GM19099 (cell line): ENCODE data around the gene PRKN.

Source experiments
- POLR2A ChIP-seq: IDR thresholded peaks from 3 replicates; pipeline ENCODE4 v1.6.1; 2011; ENCODE audit warnings: low read depth; ENCODE audit not compliant: insufficient read length; ENCODE audit errors: extremely low read depth

Gene PRKN

DNA sequence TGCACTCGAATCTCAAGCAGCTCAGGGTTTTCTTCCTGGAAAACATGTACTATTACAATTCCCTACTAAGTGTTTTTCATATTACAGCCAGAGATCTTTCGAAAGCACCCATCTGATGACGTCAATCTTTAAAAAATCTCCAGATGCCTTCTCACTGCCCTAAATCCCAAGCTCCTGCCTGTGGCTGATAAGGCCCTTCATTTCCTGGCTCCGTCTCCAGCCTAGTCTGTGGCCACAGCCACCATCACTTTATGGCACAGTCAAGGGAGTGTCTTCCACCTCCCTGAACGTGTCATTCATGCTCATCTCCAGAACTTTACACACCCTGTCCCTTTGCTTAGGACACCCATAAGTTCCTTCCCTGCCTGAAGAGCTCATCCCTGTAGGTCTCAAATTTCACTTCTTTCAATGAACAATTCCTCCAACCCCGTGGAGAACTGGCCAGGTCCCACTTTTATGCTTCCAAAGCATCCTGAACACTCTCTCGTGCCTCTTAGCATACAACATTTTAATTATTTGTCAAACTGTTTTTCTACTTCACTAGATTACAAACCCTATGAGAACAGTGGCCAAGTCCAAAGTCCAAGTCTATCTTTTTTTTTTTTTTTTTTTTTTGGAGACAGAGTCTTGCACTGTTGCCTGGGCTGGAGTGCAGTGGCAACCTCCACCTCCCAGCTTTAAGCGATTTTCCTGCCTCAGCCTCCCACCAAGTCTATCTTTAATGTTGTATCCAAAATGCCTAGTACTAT lies 1347.6 kb downstream of the PRKN start:
- no peak for TF ChIP-seq POLR2A

DNA sequence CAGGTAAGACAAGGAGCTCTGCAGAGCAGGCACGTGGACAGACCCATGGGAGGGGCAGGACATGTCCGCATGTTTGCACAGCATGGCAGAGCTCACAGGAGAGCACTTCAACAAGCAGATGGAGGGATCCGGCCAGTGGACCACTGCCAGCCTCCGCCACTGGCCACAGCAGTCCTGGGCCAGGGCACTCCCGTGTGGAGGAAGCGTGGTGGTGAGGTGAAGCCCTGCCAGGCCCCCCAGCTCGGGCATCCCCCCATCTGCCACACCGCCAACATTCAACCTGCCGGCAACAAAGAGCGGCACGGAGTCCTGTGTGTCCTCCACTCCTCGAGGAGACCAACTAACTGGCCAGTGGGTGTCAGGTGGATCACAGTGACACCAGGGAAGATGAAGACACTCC lies 1349.5 kb downstream of the PRKN start:
- no peak for TF ChIP-seq POLR2A

DNA sequence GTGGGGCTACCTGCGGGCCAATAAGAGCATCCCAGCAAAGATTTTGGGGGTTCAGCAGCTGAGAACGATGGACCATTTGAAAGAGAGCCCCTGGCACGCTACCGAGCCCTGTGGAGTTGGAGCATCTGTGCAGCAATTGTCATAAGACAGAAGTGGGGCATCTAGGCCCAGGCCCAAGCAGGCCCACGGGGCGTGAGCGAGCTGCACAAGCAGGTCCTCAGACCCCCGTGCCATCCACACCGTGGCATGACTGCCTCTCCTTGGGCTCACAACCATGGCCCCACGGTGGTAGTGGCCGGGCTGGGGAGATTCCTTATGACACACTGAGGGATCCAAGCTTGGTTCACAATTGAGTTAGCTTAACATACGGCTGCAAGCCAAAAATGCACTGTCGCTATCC lies 1350.5 kb downstream of the PRKN start:
- TF ChIP-seq POLR2A: no peak

DNA sequence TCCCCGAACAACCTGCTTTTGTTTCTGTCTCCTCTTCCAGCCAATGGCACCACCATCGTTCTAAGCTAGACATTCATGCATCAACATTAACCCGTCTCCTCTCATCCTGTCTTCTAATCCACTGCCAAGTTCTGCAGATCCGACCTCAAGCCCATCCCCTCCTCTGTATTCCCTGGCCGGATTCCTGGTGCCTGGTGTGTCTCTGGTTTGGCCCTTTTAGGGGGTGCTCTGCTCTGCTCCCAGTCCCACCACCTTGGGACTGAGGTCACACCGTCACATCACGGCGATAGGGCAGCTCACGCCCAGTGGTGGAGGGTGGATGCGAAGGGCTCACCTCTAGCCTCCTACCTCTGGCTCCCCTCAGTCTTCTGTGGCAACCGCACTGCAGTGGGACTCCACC lies 1351.2 kb downstream of the PRKN start:
- no peak for TF ChIP-seq POLR2A

DNA sequence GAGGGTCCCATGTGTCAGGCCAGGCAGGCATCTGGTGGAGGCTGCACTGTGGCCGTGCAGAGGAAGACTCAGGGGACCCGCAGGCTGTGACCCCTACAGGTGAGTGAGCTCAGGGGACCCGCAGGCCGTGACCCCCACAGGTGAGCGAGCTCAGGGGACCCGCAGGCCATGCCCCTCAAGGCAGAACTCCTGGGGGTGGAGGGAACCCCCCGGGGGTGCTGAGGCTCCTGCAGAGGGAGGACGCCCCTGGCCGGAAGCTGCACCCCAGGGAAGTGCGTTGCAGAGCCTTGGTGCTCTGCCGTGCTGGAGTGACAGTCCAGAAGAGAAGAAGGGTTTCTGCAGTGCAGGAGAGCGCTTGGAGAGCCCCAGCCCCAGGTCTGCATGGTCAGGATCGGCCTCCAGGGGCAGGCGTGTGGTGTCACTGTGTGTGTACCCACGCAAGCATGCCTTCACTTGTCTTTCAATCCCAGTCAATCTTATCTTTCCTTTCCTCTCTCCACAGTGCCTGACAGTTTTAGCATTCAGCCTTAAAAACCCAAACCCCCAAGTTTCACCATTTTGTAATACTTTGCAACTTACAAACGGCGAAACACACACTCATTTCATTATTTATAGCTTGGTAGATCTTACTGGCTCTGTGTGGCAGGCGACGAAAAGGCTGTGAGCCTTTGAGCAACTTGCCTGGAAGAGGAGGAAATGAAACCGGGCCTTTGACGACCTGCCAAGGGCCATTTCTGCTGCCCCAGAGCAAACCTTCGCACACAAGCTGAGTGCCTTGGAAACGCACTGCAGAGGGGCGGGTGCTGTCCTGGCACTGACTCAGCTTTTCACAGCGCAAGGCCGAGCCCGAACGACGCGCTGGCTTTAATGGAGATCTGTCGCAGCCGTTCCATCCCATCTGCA lies 1352.3 kb downstream of the PRKN start:
- no peak for TF ChIP-seq POLR2A

DNA sequence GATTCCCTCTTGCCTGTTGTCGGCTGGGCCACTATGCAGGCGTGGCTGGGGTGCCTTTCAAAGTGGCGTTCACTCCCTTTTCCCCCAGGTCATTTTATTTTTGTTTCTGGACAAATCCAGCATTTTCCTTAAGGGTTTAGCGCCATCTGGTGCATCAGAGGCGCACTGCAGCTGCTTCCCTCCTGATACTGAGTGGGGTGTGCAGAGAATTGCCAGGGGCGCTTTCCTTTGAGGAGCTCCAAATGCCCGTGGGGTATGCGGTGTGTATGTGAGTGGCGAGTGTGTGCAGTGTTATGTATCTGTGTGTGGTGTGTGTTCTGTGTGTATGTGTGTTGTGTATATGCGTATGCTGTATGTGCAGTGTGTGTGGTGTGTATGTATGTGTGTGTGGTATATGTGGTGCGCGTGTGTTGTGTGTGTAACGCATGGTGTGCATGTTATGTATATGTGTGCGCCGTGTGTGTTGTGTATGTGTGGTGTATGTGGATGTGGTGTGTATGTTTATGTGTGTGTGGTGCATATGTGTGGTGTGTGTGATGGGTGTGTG lies 1353.6 kb downstream of the PRKN start:
- TF ChIP-seq POLR2A: no peak

DNA sequence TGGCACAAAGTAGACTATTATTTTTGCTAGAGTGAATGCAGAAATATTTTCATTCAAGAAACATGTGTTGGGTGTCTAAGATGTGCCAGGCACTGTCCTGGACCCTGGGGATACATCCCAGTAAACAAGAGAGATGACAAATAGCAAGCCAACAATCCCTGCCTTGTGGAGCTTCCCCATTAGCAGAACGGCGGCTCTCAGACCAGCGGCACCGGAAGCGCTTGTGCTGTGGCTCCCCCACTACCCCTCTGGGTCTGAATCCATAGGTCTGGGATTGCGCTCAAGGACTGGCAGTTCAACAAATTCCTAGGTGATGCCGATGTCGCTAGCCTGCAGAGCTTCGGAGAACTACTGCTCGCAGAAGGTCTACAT lies 1355.2 kb downstream of the PRKN start:
- TF ChIP-seq POLR2A: no peak

DNA sequence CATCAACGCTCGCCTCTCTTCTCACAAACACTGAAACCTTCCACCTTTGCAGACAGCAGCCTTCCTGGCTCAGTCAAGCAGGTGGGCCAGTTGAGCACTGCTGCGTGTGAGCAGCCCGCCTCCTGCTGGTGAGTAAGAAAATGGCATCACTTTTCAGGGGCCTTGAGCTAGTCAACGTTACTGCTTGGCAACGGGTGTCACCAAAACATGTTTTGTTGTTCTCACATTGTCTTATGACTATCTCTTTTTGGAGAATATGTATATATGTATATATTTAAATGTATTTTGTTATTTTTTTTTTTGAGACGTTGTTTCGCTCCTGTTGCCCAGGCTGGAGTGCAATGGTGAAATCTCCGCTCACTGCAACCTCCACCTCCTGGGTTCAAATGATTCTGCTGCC lies 1356.7 kb downstream of the PRKN start:
- no peak for TF ChIP-seq POLR2A

DNA sequence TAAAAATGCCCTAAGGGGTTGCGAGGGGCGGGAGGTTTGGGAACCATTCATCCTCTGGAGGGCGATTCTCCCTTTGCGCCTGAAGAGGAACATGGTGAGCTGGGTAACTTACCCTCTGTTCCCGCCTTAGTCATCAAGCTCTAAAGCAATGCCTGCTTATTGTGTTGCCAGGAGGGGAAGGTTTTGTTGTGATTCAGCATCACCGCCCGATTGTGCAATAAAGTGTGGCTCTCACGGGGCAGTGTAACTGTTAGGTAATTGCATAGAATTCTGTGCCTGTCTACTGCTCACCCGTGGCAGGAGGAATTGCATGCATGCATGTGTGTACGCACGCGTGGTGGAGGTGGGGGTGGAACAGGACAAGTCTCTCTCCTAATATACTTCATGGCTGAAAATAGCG lies 1358.2 kb downstream of the PRKN start:
- no peak for TF ChIP-seq POLR2A

DNA sequence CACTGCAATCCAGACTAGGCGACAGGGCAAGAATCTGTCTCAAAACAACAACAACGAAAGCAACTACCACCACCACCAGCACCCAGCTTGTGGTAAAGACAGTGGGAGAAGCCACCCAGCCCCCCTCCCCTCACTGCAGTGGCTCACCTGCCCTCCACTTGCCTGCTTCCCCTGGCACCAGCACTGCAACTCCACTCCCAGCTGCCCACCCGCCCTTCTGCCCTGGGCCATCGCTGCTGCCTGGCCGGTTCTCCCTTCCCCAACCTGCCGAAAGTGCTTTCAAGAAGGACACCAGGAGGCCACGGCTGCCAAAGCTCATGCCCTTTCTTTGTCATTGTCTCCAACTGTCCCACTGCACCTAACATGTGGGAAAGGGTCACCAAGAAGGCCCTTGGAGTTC lies 1359.1 kb downstream of the PRKN start:
- TF ChIP-seq POLR2A: no peak

DNA sequence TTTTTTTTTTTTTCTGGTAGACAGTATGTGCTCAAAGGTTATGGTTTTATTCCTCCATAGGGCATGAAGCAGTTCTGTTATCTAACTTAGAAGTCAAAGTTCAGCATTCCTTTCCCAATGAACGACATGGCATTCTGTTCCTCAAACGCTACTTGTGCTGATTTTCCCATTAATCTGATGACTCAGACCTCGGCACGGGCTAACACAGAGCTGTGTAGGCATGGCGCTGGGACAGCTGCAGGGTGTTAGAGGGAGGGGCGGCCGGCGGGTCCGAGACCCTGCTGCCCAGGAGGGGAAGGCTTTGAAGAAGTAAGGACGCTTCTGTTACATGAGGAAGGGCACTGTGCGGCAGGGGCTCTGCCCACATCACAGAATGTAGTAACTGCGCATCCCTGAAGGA lies 1360.1 kb downstream of the PRKN start:
- no peak for TF ChIP-seq POLR2A

DNA sequence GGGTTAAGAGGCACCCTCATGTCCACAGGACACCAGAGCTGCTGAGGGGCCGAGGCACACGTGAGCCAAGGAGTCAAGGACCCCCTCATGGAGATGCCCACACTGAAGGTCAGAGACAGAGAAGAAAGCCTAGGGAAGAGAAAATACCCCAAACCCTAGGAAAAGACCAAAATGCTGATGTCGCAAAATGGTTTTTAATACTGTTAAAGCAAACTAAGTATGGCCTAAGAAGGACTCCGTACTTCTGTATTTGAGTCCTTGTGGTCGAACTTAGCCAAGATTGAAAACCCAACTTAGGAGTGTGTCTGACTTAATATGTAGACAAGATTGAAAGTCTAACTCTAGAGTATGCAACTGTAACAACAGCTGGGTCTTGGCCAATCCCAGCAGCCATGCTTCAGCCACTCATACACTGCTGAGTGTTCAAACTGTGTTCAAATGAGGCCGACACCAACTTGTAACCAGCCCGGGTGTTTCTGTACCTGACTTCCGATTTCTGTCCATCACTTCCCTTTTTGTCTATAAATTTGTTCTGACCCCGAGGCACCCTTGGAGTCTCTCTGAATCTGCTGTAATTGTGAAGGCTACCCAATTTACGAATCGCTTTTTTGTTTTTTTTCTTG lies 1361.2 kb downstream of the PRKN start:
- TF ChIP-seq POLR2A: no peak

DNA sequence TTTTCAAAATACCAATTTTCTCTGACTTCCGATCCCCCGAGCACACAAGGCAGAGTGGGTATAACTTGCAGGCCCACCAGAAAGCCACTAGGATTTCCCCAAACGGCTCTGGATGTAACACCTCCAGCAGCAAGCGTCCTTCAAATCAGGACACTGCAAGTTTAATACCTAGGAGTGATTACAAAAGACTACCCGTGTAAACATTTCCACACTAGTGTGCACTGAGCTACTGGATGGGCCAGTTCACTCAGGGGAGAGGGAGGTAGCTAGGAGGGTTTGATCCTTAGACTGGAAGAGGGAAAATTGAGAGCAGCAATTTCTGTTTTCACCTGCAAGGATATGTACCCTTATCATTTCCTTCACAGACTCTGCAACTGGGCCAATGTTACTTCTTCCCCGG lies 1361.9 kb downstream of the PRKN start:
- TF ChIP-seq POLR2A: no peak

DNA sequence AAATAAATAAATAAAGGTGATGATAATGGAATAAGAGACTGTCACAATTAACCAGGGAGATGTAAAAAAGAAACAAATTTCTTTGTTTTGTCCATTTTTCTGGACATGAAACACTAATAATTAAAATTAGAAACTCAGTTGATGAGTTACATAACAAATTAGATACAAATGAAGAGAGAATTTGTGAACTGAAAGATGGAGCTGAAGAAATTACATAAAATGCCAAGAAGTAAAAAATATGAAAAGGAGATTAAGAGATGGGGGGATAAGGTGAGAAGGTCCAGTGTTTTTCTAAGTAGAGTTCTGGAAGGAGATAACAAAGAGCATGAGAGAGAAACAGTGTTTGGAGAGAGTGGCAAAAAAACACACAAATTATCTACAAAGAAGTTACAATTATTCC lies 1364.3 kb downstream of the PRKN start:
- TF ChIP-seq POLR2A: no peak

DNA sequence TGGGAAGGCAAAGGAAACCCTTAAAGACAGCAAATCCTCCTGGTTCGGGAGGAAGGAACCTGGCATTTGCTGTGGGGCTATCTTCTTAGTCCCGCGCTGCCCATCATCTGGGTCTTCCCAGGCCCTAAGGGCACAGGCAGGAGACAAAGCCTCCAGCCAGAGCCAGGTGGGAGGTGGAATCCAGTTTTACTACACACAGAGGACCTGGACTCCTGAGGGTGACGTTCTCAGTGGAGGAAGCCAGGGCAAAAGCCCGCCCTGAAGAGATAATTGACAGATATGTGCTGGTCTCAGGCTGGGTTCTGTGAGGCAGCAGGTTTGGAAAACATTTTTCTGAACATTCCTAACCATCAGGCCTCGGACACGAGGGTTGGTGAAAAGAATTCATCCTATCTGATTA lies 1365.3 kb downstream of the PRKN start:
- TF ChIP-seq POLR2A: no peak

DNA sequence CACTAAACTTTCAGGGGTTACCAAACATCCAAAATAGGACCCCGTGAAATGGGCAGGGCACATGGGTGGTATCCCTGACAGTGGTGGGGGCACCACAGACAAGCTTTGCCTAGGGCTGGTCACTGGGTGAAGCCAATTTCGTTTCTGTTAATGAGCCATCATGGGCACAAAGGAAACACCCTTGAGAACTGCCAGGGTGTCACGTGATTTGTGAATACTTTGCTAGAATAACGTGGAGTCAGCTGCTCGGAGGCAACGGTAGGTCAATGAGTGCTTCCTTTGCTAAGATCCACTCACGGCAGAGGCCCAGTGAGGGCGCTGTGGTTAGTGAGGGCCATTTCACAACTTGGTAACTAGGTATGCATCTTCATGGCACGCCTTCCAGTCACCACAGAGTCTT lies 1366.0 kb downstream of the PRKN start:
- no peak for TF ChIP-seq POLR2A

DNA sequence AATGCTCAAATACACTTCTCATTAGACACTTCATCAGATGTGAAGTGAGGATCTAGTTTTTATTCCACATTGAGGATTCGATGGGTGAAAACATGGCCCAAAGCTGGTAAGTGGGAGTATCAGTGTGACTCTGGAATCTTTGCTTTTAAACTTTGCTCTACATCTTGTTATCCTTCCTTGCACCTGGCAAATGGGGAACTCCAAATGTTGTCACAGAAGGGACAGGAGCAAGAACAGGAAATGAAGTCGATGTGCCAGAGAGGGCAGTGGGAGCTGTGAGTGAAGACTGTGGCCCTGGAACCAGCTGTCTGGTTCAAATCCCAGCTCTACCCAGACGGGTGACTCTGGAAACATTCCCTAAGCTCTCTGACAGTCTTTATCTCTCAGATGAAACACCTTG lies 1367.0 kb downstream of the PRKN start:
- TF ChIP-seq POLR2A: no peak

DNA sequence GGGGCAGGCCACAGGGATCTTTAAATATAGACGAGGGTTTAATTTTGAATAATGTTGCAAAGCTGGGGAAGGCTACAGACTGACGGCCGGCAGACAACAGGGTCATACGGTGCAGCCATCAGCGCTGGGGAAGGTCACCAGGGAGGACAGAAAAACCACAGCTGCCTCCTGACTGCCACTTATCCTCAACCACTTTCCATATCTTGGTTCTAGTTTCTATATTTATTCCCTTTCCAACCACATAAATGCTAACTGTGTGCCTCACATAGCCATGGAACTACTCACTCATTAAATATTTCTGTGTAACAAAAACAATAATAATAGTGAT lies 1368.0 kb downstream of the PRKN start:
- TF ChIP-seq POLR2A: no peak
